Stromal cell of bone marrow (primary cell): ENCODE measurements around the gene ING2.
"Not testable (repeated sequence)": the region's sequence is repeated elsewhere in the genome, so short reads cannot be mapped to it uniquely, and the experiment has no call there.

Source experiments
- DNase-seq: peaks from one replicate; pipeline ENCODE4 v3.0.0-alpha.2; 2012; ENCODE audit warnings: low read depth

Gene ING2, protein sequence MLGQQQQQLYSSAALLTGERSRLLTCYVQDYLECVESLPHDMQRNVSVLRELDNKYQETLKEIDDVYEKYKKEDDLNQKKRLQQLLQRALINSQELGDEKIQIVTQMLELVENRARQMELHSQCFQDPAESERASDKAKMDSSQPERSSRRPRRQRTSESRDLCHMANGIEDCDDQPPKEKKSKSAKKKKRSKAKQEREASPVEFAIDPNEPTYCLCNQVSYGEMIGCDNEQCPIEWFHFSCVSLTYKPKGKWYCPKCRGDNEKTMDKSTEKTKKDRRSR

DNA sequence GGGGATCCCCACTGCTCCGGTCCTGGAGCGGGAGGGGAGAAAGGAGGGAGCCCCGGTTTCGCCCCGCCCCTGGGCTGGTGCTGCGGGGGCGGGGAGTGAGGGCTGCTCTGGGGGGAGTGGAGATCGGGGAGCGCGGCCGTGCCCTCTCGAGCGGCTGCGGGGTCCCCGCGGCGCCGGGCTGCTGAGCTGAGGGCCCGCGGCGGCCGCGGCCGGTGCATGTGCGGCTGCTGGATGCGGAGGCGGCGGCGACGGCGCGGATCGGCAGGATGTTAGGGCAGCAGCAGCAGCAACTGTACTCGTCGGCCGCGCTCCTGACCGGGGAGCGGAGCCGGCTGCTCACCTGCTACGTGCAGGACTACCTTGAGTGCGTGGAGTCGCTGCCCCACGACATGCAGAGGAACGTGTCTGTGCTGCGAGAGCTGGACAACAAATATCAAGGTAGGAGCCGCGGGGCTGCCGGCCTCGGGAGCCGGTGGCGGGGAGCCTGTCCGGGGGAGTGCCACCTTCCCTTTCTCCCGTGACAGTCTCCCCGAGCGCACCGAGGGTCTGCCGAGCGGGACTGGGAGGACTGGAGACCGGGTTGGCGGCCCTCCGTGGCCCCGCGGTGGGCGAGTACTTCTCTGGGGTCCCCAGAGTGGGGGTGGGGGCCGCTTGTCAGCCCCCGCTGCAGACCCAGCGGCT, at the start of gene ING2:
Gene ING2 (plus strand): TSS at position 129 of the 681 bp plus-strand sequence. CDS start 138 bp downstream, at position 267.
- DNase-seq = peak; percentile 61

DNA sequence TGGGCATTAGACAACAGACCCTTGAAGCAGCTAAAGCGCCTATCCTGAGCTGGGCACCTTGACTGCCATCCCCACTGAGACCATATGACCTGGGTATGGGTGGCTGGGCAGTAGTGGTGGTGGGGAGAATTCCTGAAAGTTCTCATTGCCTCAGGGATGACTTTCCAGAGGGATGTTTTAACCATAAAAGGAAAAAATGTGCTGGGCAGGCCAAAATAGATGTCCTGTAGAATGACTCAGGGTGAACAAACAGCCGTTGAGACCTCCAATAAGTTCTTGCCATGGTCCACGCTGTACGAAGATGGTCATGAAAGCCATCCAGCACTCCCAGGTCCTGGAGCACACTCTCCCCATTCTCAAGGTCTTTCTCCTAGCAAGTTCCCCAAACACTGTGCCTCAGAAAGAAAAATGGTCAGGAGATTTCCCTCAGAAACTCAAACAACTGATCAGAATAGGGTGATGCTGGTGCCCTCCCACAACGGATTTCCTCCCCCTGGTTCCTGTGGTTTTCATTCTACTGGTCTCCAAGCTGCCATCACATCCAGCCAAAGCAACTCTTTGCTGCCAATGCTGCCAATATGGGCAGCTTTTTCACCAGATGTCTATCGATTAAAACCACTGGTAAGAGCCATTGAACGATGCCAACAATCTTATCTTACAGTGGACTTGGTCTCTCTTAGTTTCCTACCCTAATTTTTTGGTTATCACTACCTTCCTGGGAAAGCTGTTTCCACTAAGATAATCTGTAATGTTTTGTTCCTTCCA, 49.2 kb upstream of the ING2 start:
- no peak for DNase-seq

DNA sequence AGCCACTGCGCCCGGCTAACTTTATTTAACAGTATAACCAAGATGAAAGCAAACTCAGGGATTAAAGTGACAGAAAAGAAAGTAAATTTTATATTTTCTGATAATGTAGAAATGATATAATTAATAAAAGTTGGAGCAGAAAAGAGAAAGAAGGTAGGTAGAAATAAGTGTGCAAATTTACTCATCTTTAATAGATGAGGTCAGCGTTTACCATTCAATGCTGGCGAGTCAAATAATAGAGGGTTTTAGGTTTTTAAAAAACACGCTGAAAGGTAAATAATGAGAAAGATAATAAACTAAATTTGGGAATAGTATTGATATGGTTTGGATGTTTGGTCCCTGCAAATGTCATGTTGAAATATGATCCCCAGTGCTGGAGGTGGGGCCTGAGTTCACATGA, 46.9 kb upstream of the ING2 start:
- DNase-seq = no peak

DNA sequence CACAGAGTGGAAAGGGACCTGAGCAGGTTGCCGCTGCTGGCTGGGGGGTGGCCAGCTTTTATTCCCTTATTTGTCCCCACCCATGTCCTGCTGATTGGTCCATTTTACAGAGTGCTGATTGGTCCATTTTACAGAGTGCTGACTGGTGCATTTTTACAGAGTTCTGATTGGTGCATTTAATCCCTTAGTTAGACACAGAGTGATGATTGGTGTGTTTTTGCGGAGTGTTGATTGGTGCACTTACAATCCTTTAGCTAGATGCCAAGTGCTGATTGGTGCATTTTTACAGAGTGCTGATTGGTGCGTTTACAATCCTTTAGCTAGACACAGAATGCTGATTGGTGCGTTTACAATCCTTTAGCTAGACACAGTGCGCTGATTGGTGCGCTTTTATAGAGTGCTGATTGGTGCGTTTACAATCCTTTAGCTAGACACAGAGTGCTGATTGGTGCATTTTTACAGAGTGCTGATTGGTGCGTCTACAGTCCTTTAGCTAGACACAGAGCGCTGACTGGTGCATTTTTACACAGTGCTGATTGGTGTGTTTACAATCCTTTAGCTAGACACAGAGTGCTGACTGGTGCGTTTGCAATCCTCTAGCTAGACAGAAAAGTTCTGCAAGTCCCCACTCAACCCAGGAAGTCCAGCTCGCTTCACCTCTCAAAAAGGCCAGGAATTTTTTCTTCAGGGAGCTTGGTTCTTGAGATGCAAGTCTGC, 40.8 kb upstream of the ING2 start:
- DNase-seq = not testable (repeated sequence)

DNA sequence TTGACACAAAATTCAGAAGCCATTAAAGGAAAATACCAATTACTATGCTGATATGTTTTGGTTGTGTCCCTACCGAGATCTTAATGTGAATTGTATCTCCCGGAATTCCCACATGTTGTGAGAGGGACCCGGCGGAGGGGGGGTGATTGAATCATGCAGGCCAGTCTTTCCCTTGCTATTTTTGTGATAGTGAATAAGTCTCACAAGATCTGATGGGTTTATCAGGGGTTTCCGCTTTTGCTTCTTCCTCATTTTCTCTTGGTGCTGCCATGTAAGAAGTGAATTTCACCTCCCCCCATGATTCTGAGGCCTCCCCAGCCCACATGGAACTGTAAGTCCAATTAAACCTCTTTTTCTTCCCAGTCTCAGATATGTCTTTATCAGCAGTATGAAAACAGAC, 39.0 kb upstream of the ING2 start:
- DNase-seq = not testable (repeated sequence)

DNA sequence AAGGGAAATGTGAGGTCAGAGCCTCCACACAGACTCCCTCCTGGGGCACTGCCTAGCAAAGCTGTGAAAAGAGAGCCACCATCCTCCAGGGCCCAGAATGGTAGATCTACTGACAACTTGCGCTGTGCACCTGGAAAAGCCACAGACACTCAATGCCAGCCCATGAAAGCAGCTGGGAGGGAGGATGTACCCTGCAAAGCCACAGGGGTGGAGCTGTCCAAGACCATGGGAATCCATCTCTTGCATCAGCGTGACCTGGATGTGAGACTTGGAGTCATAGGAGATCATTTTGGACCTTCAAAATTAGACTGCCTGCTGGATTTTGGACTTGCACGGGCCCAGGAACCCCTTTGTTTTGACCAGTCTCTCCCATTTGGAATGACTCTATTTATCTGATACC, 37.6 kb upstream of the ING2 start:
- no peak for DNase-seq

DNA sequence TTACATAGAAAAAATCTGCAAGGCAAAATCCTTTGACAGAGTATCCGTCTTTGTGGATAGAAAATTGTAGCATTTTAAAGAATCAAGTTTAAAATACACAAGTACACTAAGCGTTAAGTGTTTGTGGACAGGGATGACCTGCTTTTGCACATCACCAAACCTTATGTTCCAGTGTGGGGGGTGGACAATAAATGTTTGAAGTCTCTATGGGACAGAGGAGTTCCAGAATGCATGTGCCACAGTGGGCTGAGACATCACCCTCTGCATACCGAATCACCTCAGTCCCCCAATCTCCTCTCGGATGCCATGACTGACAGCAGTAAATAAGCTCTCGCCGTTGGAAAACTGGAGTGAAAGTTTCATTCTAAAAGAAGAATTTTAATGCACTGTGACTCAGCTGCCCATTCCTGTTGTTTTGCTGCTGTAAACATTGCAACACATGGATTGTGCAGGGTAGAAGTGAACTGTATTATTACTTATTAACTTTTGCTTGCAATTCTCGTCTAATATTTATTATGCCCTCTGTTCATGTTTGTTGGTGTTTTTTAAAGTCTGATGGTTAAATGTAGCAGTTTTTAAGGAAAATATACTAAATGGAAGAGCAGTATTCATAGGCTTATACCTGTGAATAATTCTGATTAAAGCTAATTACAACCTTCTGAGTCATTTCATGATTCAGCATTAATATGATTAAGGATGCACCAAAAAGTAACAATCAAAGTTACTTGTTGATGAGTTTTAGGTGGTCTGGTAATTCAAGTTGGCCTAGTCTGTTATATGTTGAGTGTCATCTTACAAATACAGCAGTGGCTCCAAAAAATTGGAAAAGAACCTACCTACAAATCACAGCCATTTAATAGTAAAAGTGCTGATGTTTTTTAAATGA, 36.4 kb upstream of the ING2 start:
- DNase-seq = no peak

DNA sequence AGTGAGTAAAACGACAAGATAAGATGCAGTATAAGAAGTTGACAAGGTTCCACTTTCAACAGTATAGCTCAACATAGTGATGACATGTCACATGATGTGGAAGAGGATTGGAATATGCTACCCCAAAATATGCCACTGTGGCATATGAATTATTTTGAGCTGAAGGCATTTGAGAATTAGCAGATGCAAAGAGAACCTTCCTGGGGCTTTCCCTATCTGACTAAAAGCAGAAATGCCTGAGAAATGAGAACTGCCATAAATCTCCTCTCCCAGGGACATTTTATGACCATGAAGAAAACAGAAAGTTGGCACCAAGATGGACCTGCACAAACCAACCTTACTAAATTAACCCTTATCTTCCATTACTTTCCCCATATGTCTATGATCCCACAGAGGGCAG, 35.6 kb upstream of the ING2 start:
- no peak for DNase-seq

DNA sequence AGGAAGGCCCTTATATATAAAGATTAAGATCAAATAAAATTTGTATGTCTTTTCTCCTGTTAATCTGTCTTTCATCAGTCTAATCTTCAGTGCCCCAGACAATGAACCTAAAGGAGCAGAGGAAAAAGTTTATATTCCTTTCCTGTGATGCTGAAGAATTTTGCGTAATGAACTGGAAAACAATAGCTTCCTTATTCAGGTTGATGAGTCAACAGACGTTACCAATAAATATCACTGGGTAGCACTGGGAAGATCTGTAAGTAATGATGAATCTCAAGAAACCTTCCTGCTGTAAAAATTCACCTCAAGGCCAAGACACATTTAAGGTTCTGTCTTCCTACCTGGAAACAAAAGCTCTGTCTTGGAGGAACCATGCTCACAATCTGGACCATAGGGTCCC, 34.9 kb upstream of the ING2 start:
- no peak for DNase-seq

DNA sequence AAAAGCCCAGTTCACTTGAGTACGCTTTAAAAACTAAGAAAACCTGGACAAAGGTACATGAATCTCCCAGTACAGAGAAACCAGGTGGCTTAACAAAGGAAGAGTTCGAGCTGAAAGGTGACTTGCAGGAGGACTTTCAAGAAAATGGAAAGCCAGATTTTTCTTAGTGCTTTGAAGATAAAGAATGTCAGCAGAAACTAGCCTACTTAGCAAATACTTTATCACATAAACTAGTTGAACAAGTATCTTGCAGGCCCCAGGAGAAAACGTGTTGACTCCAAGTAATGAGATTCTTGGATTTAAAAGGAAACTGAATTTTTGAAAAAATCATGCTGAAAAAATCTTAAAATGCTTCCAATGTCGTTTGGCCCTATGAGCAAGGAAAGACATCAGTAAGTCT, 34.0 kb upstream of the ING2 start:
- no peak for DNase-seq

DNA sequence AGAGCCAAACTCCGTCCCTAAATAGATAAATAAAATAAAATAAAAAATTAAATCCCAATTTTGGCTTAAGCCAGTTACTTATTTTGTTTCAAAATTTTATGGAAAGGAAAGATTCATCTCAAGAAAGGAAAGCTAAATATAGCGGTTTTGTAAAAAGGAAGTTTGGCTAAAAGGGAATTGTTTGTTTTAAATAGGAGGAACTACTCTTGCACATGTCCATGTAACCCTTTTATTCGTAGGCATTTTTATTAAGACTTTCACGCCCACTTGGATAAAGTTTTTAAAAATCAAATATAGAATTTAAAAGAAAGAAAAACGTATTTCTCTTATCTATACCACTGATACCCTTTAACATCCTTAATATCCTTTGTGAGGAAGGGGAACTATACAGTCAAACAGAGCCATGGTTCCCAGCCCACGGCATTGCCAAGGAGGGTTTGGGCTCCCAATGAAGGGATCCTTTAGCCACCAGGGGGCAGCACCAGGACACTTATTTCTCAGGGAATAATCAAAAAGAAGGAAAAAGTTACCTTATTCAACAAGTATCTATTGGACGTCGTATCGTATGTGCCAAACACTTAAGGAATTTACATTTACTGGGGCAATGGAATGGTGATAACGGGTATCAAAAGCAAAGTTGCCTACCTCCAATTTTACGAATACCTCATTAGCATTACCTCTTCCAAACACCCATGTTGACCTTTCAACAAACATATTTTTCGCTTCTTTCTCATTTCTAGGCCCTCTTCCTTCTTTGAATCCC, 32.7 kb upstream of the ING2 start:
- peak; percentile 48 for DNase-seq

DNA sequence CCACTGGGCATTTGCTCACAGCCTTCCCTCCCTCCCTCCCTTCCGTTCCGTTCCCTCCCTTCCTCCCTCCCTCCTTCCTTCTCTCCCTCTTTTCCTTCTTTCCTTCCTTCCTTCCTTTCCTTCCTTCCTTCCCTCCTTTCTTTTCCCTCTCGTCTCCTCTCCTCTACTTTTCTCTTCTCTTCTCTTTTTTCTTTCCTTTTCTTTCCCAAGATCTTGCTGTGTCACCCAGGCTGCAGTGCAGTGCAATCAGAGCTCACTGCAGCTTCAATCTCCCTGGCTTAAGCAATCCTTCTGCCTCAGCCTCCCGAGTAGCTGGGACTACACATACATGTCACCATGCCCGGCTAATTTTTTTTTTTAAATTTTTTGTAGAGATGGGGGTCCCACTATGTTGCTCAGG, 26.7 kb upstream of the ING2 start:
- DNase-seq = no peak

DNA sequence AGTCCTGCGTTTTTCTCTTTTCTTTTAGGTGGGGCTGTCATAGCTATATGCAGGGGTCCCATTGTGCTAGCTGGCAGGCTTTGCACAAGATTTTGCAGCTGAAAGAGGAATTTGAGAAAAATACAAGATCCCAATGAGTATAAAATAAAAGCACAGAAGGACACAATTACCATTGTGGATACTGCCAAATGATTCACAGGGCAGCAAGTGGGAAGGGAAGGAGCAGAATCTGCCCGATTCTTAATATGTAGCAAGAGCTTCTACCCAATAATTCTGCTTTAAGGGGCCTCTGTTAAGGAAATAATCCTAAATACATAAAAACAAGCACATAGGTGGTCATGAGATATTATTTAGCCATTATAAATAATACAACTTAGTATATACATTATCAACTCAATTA, 25.9 kb upstream of the ING2 start:
- no peak for DNase-seq

DNA sequence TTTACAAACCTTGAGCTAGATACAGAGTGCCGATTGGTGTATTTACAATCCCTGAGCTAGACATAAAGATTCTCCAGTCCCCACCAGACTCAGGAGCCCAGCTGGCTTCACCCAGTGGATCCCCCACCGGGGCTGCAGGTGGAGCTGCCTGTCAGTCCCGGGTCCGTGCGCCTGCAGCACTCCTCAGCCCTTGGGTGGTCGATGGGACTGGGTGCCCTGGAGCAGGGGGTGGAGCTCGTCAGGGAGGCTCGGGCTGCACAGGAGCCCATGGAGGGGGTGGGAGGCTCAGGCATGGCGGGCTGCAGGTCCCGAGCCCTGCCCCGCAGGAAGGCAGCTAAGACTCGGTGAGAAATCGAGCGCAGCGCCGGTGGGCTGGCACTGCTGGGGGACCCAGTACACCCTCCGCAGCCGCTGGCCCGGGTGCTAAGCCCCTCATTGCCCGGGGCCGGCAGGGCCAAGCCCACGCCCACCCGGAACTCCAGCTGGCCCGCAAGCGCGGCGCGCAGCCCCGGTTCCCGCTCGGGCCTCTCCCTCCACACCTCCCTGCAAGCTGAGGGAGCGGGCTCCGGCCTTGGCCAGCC, 22.3 kb upstream of the ING2 start:
- not testable (repeated sequence) for DNase-seq

DNA sequence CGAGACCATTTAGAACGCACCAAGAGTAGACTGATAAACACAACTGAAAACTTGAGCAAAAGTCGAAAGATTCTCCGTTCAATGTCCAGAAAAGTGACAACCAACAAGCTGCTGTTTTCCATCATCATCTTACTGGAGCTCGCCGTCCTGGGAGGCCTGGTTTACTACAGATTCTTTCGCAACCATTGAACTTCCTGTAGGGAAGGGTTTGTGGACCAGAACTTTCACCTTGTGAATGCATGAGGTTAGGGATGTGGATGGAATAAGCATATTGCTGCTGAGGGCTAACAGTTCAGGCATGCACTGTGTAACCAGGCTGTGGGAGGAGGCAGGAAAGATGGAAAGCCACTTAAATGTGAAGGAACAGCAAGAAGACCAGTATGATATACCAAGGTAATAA, 20.9 kb upstream of the ING2 start:
- DNase-seq = no peak

DNA sequence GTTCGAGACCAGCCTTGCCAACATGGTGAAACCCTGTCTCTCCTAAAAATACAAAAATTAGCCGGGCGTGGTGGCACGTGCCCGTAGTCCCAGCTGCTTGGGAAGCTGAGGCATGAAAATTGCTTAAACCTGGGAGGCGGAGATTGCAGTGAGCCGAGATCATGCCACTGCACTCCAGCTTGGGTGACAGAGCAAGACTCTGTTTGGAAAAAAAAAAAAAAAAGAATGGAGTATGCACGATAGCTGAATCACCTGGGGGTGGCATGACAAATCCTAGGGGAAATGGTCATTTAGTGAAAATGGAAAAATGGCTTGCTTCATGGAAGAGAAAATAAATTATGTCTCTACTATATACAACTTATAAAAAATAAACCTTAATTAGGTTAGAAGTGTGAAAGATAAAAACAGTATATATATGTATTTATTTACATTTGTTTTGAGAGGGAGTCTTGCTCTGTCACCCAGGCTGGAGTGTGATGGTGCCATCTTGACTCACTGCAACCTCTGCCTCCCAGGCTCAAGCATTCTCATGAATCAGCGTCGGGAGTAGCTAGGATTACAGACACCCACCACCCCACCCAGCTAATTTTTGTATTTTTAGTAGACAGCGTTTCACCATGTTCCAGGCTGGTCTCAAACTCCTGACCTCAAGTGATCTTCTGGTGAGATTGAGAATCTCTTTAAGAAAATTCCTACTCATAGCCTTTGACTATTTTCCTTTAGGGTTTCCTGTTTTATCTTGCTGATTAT, 19.3 kb upstream of the ING2 start:
- DNase-seq = no peak

DNA sequence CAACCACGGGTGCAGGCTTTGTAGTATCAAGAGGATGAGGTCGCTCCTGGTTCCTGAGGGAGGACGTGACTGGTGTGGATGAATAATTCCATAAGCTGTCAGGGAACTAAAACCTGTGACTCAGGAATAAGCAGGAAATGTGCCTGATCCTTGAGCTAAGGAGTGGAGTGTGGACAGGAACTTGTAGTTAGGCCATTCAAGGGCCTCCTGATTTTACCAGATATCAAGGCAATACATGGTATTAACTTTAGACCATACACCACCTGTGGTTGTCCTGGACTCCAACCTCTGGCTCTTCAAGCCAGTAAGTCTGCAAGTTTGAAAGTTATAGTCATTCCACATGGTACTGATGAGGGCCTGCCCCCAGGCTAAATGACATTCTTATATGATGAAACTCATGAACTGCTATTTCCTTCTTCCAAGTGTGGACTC, 12.1 kb upstream of the ING2 start:
- no peak for DNase-seq

DNA sequence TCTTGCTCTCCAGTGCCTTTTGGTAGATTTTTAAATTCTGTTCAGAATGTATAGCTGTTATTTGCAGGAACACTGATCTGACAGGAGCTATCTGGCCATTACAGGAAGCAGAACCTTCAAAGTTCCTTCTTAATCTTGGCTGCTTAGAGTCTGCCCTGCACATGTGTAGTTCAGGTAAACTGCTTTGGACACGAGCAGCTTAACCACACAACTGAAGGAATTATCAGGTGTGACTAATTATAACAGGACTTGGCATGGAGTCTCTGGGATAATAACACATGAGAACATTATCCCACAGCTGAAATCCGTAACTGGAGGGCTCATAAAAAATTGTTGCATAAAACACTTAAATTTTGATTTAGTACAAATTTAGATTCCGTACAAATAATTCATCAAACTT, 11.6 kb upstream of the ING2 start:
- no peak for DNase-seq

DNA sequence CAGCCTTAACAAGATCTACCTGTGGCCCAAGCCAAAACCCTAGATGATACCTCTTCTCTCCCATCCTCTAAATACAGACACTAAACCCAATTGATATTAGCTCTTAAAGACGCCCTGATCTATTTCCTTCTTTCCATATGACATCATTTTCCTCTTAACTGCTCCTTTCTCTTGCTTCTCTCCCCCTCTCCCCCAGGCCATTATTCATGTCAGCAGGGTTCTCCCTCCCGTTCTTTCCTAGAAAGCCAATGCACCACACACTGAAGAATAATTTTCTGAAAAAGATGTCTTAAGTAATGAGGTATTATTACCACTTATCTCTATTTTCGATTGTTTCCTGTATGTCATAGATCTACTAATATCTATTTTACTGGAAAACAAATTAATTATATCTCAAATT, 9.7 kb upstream of the ING2 start:
- DNase-seq = no peak

DNA sequence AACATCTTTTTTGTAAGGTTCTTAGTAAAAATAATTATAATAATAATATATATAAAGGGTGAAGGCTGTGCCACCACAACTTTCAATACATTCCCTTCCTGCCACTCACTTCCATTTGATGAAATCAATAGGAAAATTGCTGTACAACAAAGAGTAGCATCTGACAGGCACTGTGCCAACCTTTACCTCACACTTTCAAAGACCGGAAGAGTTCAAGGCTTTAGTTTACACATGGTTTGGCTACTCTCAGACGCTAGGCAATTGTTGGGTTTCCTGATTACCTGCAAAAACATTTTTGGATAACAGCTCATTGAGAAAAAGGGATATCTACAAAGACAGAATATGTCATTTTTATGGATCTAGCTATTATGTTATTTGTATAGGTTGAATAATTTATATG, 5.5 kb upstream of the ING2 start:
- DNase-seq = no peak
